ENCODE data around the gene UNC13D. TPM values are rescaled to one million over a fixed set of nuclear protein-coding genes. Genes with fewer than 3 reads are reported as not detected.
A peak's percentile ranks its signal among the peaks of the same experiment; 100 is the strongest.

UNC13D gene
- total and polyA plus RNA-seq, 9 of the 15 experiments (the other 6 are each of a cell fraction or from before 2014, with no cell fraction given) = 0.86 to 244 (median 69.2) TPM

DNA sequence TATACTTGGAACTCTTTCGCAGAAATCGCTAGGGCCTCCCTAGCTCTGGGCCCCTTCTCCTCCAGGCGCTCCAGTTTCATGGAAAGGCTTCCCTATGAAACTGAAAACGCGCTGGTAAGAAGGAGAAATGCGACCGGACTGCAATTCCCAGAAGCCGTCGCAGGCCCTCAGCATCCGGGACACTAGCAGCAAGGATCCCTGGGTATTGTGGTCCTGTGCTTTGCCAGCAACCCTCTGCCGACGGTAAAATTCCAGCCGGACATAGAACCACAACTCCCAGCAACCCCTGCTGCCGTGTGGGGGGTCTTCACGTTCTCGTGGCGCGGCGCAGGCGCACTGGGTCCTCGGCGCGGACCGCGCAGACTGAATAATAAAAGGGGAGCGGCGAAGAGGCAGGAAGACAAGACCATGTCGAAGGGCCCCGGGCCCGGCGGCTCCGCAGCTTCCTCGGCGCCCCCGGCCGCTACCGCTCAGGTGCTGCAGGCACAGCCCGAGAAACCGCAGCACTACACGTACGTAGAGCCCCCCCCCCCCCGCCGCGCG is 59.7 kb downstream of the UNC13D start, which contains the start of gene UNK (continued):
- TF ChIP-seq, protein P1, sequence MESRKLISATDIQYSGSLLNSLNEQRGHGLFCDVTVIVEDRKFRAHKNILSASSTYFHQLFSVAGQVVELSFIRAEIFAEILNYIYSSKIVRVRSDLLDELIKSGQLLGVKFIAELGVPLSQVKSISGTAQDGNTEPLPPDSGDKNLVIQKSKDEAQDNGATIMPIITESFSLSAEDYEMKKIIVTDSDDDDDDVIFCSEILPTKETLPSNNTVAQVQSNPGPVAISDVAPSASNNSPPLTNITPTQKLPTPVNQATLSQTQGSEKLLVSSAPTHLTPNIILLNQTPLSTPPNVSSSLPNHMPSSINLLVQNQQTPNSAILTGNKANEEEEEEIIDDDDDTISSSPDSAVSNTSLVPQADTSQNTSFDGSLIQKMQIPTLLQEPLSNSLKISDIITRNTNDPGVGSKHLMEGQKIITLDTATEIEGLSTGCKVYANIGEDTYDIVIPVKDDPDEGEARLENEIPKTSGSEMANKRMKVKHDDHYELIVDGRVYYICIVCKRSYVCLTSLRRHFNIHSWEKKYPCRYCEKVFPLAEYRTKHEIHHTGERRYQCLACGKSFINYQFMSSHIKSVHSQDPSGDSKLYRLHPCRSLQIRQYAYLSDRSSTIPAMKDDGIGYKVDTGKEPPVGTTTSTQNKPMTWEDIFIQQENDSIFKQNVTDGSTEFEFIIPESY (CRISPR knock-in tag; IDR thresholded peaks at IDR 0.05) = no peak
- TF ChIP-seq ZNF124 (CRISPR knock-in tag; IDR thresholded peaks at IDR 0.05) (no peak), TCF3 (CRISPR knock-in tag; IDR thresholded peaks at IDR 0.05) (no peak), CTBP1 (IDR thresholded peaks at IDR 0.05; ENCODE audit: borderline replicate concordance) (no peak; the same call in 1 of the 2 replicates), ELF2 (CRISPR knock-in tag; IDR thresholded peaks at IDR 0.05) (no peak; the same call in 1 of the 2 replicates), ZFP1 (CRISPR knock-in tag; IDR thresholded peaks at IDR 0.05) (no peak), TAF9B (IDR thresholded peaks at IDR 0.05; ENCODE audit: partially characterized antibody) (peak; percentile 40), ZNF274 (IDR thresholded peaks at IDR 0.05; ENCODE audit: borderline replicate concordance, low read depth, low read length) (no peak), CBFB (CRISPR knock-in tag; IDR thresholded peaks at IDR 0.05) (0 out of 2 replicates have a peak, but pooled peaks have one; percentile 64), ZC3H8 (IDR thresholded peaks at IDR 0.05) (no peak)
- TF ChIP-seq, protein P2, sequence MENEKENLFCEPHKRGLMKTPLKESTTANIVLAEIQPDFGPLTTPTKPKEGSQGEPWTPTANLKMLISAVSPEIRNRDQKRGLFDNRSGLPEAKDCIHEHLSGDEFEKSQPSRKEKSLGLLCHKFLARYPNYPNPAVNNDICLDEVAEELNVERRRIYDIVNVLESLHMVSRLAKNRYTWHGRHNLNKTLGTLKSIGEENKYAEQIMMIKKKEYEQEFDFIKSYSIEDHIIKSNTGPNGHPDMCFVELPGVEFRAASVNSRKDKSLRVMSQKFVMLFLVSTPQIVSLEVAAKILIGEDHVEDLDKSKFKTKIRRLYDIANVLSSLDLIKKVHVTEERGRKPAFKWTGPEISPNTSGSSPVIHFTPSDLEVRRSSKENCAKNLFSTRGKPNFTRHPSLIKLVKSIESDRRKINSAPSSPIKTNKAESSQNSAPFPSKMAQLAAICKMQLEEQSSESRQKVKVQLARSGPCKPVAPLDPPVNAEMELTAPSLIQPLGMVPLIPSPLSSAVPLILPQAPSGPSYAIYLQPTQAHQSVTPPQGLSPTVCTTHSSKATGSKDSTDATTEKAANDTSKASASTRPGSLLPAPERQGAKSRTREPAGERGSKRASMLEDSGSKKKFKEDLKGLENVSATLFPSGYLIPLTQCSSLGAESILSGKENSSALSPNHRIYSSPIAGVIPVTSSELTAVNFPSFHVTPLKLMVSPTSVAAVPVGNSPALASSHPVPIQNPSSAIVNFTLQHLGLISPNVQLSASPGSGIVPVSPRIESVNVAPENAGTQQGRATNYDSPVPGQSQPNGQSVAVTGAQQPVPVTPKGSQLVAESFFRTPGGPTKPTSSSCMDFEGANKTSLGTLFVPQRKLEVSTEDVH (IDR thresholded peaks at IDR 0.05; ENCODE audit: low read depth, partially characterized antibody) = no peak
- TF ChIP-seq, protein P3, sequence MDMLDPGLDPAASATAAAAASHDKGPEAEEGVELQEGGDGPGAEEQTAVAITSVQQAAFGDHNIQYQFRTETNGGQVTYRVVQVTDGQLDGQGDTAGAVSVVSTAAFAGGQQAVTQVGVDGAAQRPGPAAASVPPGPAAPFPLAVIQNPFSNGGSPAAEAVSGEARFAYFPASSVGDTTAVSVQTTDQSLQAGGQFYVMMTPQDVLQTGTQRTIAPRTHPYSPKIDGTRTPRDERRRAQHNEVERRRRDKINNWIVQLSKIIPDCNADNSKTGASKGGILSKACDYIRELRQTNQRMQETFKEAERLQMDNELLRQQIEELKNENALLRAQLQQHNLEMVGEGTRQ (CRISPR knock-in tag; IDR thresholded peaks at IDR 0.05) = no peak; the same call in 1 of the 2 replicates
- TF ChIP-seq, protein P4, sequence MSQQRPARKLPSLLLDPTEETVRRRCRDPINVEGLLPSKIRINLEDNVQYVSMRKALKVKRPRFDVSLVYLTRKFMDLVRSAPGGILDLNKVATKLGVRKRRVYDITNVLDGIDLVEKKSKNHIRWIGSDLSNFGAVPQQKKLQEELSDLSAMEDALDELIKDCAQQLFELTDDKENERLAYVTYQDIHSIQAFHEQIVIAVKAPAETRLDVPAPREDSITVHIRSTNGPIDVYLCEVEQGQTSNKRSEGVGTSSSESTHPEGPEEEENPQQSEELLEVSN (IDR thresholded peaks at IDR 0.05; ENCODE audit: borderline replicate concordance in 1 of 2, extremely low read depth in 1 of 2, insufficient read depth in 1 of 2, insufficient read length in 1 of 2, low read depth in 1 of 2, low read length in 1 of 2, poor library complexity in 1 of 2, severe bottlenecking in 1 of 2) = no peak
- TF ChIP-seq, protein P5, sequence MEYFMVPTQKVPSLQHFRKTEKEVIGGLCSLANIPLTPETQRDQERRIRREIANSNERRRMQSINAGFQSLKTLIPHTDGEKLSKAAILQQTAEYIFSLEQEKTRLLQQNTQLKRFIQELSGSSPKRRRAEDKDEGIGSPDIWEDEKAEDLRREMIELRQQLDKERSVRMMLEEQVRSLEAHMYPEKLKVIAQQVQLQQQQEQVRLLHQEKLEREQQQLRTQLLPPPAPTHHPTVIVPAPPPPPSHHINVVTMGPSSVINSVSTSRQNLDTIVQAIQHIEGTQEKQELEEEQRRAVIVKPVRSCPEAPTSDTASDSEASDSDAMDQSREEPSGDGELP (CRISPR knock-in tag; IDR thresholded peaks at IDR 0.05; ENCODE audit: borderline replicate concordance) = no peak
- TF ChIP-seq, protein P6, sequence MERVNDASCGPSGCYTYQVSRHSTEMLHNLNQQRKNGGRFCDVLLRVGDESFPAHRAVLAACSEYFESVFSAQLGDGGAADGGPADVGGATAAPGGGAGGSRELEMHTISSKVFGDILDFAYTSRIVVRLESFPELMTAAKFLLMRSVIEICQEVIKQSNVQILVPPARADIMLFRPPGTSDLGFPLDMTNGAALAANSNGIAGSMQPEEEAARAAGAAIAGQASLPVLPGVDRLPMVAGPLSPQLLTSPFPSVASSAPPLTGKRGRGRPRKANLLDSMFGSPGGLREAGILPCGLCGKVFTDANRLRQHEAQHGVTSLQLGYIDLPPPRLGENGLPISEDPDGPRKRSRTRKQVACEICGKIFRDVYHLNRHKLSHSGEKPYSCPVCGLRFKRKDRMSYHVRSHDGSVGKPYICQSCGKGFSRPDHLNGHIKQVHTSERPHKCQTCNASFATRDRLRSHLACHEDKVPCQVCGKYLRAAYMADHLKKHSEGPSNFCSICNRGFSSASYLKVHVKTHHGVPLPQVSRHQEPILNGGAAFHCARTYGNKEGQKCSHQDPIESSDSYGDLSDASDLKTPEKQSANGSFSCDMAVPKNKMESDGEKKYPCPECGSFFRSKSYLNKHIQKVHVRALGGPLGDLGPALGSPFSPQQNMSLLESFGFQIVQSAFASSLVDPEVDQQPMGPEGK (CRISPR knock-in tag; IDR thresholded peaks at IDR 0.05; ENCODE audit: borderline replicate concordance) = no peak
- TF ChIP-seq, protein P7, sequence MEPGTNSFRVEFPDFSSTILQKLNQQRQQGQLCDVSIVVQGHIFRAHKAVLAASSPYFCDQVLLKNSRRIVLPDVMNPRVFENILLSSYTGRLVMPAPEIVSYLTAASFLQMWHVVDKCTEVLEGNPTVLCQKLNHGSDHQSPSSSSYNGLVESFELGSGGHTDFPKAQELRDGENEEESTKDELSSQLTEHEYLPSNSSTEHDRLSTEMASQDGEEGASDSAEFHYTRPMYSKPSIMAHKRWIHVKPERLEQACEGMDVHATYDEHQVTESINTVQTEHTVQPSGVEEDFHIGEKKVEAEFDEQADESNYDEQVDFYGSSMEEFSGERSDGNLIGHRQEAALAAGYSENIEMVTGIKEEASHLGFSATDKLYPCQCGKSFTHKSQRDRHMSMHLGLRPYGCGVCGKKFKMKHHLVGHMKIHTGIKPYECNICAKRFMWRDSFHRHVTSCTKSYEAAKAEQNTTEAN (CRISPR knock-in tag; IDR thresholded peaks at IDR 0.05) = no peak; the same call in 1 of the 2 replicates
